ENCODE data around the gene BCL11B.

DNA sequence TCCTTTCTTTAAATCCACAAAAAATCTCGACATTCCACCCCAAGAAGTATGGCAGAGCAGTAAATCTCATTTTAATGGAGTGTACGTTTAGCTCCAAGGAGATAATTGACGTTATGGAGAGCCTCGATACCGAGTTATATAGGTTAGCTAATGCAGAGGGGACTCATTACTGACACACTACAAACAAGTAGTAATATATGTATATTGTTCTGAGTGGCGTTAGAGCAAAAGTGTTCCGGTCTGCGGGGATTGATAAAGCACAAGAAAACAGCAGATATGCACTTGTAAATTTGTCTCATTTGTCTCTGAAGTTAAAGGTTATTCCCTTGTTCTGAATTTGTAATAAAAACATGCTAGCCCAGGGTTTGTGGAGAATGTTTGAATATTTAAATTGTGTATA is 84.1 kb downstream of the BCL11B start:
- TF ChIP-seq MAFK (IDR thresholded peaks at IDR 0.05; ENCODE audit: low read depth, low read length) (no peak), CHD1 (IDR thresholded peaks at IDR 0.05; ENCODE audit: low read depth, low read length) (no peak), POLR2A (IDR thresholded peaks at IDR 0.05; ENCODE audit: control extremely low read depth in 1 of 2, low read depth in 2 of 2, low read length in 2 of 2) (no peak), SP4 (IDR thresholded peaks at IDR 0.05; ENCODE audit: low read length) (no peak), RFX5 (IDR thresholded peaks at IDR 0.05; ENCODE audit: borderline replicate concordance, low read depth, low read length) (no peak)
- TF ChIP-seq, protein P1, sequence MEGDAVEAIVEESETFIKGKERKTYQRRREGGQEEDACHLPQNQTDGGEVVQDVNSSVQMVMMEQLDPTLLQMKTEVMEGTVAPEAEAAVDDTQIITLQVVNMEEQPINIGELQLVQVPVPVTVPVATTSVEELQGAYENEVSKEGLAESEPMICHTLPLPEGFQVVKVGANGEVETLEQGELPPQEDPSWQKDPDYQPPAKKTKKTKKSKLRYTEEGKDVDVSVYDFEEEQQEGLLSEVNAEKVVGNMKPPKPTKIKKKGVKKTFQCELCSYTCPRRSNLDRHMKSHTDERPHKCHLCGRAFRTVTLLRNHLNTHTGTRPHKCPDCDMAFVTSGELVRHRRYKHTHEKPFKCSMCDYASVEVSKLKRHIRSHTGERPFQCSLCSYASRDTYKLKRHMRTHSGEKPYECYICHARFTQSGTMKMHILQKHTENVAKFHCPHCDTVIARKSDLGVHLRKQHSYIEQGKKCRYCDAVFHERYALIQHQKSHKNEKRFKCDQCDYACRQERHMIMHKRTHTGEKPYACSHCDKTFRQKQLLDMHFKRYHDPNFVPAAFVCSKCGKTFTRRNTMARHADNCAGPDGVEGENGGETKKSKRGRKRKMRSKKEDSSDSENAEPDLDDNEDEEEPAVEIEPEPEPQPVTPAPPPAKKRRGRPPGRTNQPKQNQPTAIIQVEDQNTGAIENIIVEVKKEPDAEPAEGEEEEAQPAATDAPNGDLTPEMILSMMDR (IDR thresholded peaks at IDR 0.05; ENCODE audit: control extremely low read depth in 1 of 3, insufficient read depth in 1 of 3, low read depth in 1 of 3, low read length in 3 of 3), result no peak

All from H1 (cell line).